LNCAP (cell line): ENCODE data around the gene DNAJC7.

Source experiments
- CTCF ChIP-seq: fragments of 450-650 bp; IDR thresholded peaks from 2 replicates; pipeline ENCODE4 v1.5.1; 2017; ENCODE audit warnings: mild to moderate bottlenecking

The DNAJC7 gene

GRCh38 chr17:41962111-41962510 is 55.1 kb downstream of the DNAJC7 start:
- TF ChIP-seq CTCF, result no peak

GRCh38 chr17:41959336-41960095 is 57.7 kb downstream of the DNAJC7 start:
- peak; percentile 24; the same call in 1 of the 2 replicates for TF ChIP-seq CTCF

- TF ChIP-seq CTCF, result no peak
These were observed 58.3 kb downstream of the DNAJC7 start for GRCh38 chr17:41959030-41959335.

GRCh38 chr17:41957869-41958439 is 59.3 kb downstream of the DNAJC7 start:
- TF ChIP-seq CTCF, result no peak

- no peak for TF ChIP-seq CTCF
These were observed 60.0 kb downstream of the DNAJC7 start for GRCh38 chr17:41957031-41957868.

GRCh38 chr17:41956522-41956921 is 60.7 kb downstream of the DNAJC7 start:
- TF ChIP-seq CTCF, result no peak

- no peak for TF ChIP-seq CTCF
These were observed 68.3 kb downstream of the DNAJC7 start for GRCh38 chr17:41948762-41949460.
